Vein endothelial cell (primary cell): ENCODE data around the gene MSH5. TPM values are rescaled to one million over a fixed set of nuclear protein-coding genes. Genes with fewer than 3 reads are reported as not detected.

Experiments
- small RNA-seq: library from RNA; depleted of rRNA; stranded (forward); fragments of <200 nt; gene quantifications from one replicate; pipeline ENCODE3, GENCODE V24; 2012
- total RNA-seq: library from RNA; depleted of rRNA; stranded (reverse); fragments of >200 nt; gene quantifications from 2 replicates; pipeline ENCODE4 v1.2.3, GENCODE V29; 2012

The MSH5 gene
- total RNA-seq, 1 donor, result 18.8 TPM

Small RNA genes within 50 kb of the gene (small RNA-seq; reads per million reads assigned to genes)
- not detected for gene LY6G6D
- gene MIR4646, result 0.08 reads per million
- not detected for gene MSH5-SAPCD1
- gene RF00019, result not detected
- gene RNU6-850P, result not detected
- gene SAPCD1, result not detected

Other genes with a start within 250 kb of the MSH5 start
- gene MICB, start 241.9 kb upstream of the MSH5 start, total RNA-seq, result 17.6 and 24.3 TPM in 2 replicates
- gene MCCD1, start 211.0 kb upstream of the MSH5 start, total RNA-seq, result not detected in 2 replicates
- 458 and 488 TPM in 2 replicates for gene DDX39B, start 198.0 kb upstream of the MSH5 start, total RNA-seq
- gene ATP6V1G2, start 193.4 kb upstream of the MSH5 start, total RNA-seq, result 0.33 and 1.2 TPM in 2 replicates
- 24.1 and 36.9 TPM in 2 replicates for gene NFKBIL1, start 192.4 kb upstream of the MSH5 start, total RNA-seq
- not detected in 2 replicates for gene LTA, start 167.7 kb upstream of the MSH5 start, total RNA-seq
- not detected in 2 replicates for gene TNF, start 164.4 kb upstream of the MSH5 start, total RNA-seq
- 3.9 and 4.7 TPM in 2 replicates for gene LTB, start 157.6 kb upstream of the MSH5 start, total RNA-seq
- 0.48 TPM in 1 of 2 replicates, not detected in the other for gene LST1, start 153.7 kb upstream of the MSH5 start, total RNA-seq
- not detected in 2 replicates for gene NCR3, start 147.0 kb upstream of the MSH5 start, total RNA-seq
- gene AIF1, start 124.8 kb upstream of the MSH5 start, total RNA-seq, result not detected in 2 replicates
- 91.2 and 102 TPM in 2 replicates for gene PRRC2A, start 119.3 kb upstream of the MSH5 start, total RNA-seq
- gene BAG6, start 87.3 kb upstream of the MSH5 start, total RNA-seq, result 239 and 265 TPM in 2 replicates
- gene APOM, start 84.1 kb upstream of the MSH5 start, total RNA-seq, result 0.29 and 0.65 TPM in 2 replicates
- 20.6 and 21.4 TPM in 2 replicates for gene C6orf47, start 79.2 kb upstream of the MSH5 start, total RNA-seq
- 15.1 and 17.3 TPM in 2 replicates for gene GPANK1, start 75.0 kb upstream of the MSH5 start, total RNA-seq
- 205 and 210 TPM in 2 replicates for gene CSNK2B, start 73.9 kb upstream of the MSH5 start, total RNA-seq
- 4.2 and 6.1 TPM in 2 replicates for gene LY6G5B, start 70.0 kb upstream of the MSH5 start, total RNA-seq
- 1.3 and 2.4 TPM in 2 replicates for gene LY6G5C, start 58.9 kb upstream of the MSH5 start, total RNA-seq
- 37.9 and 40.5 TPM in 2 replicates for gene ABHD16A, start 36.7 kb upstream of the MSH5 start, total RNA-seq
- not detected in 2 replicates for gene LY6G6F, start 33.1 kb upstream of the MSH5 start, total RNA-seq
- gene LY6G6D, start 24.7 kb upstream of the MSH5 start, total RNA-seq, result not detected in 2 replicates
- not detected in 2 replicates for gene LY6G6C, start 18.3 kb upstream of the MSH5 start, total RNA-seq
- not detected in 2 replicates for gene MPIG6B, start 16.6 kb upstream of the MSH5 start, total RNA-seq
- 87.2 and 113 TPM in 2 replicates for gene DDAH2, start 10.7 kb upstream of the MSH5 start, total RNA-seq
- 800 and 906 TPM in 2 replicates for gene CLIC1, start 3.5 kb upstream of the MSH5 start, total RNA-seq
- gene SAPCD1, start 22.7 kb downstream of the MSH5 start, total RNA-seq, result 2.1 TPM in 1 of 2 replicates, not detected in the other
- 0.10 and 0.65 TPM in 2 replicates for gene VWA7, start 37.3 kb downstream of the MSH5 start, total RNA-seq
- gene VARS1, start 55.7 kb downstream of the MSH5 start, total RNA-seq, result 78.5 and 88.8 TPM in 2 replicates
- 42.8 and 45.1 TPM in 2 replicates for gene LSM2, start 67.0 kb downstream of the MSH5 start, total RNA-seq
- gene HSPA1L, start 75.3 kb downstream of the MSH5 start, total RNA-seq, result 0.98 and 1.1 TPM in 2 replicates
- 53.3 and 53.9 TPM in 2 replicates for gene HSPA1A, start 75.5 kb downstream of the MSH5 start, total RNA-seq
- gene HSPA1B, start 87.7 kb downstream of the MSH5 start, total RNA-seq, result 37.2 and 55.5 TPM in 2 replicates
- 53.2 and 55.9 TPM in 2 replicates for gene NEU1, start 122.8 kb downstream of the MSH5 start, total RNA-seq
- under 0.01 and 0.29 TPM in 2 replicates for gene SLC44A4, start 139.0 kb downstream of the MSH5 start, total RNA-seq
- 37.7 and 51.6 TPM in 2 replicates for gene EHMT2, start 157.7 kb downstream of the MSH5 start, total RNA-seq
- gene ZBTB12, start 162.1 kb downstream of the MSH5 start, total RNA-seq, result 1.5 and 2.6 TPM in 2 replicates
- 0.65 TPM in 1 of 2 replicates, not detected in the other for gene C2, start 187.7 kb downstream of the MSH5 start, total RNA-seq
- gene CFB, start 206.1 kb downstream of the MSH5 start, total RNA-seq, result 0.98 and 1.2 TPM in 2 replicates
- 94.7 and 131 TPM in 2 replicates for gene NELFE, start 219.0 kb downstream of the MSH5 start, total RNA-seq
- gene SKIC2, start 219.2 kb downstream of the MSH5 start, total RNA-seq, result 49.4 and 58.1 TPM in 2 replicates
- gene DXO, start 232.1 kb downstream of the MSH5 start, total RNA-seq, result 13.1 and 15.2 TPM in 2 replicates
- 0.96 and 3.3 TPM in 2 replicates for gene C4A, start 242.1 kb downstream of the MSH5 start, total RNA-seq